Fibroblast of lung (primary cell): ENCODE data around the gene MDFIC.

Source experiments
- EZH2 ChIP-seq: IDR thresholded peaks from 2 replicates; pipeline ENCODE4 v1.5.1; 2012; ENCODE audit warnings: low read length, control low read depth, mild to moderate bottlenecking; ENCODE audit errors: missing control alignments
- TF ChIP-seq, protein P1 (sequence below), 2 donors: IDR thresholded peaks in 1 of 2; conservative IDR thresholded peaks in 1 of 2; 1 replicate in 1 of 2; 2 replicates in 1 of 2; pipeline ENCODE4 v1.5.1; 2011 to 2012; ENCODE audit warnings: low read length in 2 of 2, control low read depth in 1 of 2, inconsistent platforms in 1 of 2, low read depth in 1 of 2, mild to moderate bottlenecking in 1 of 2

DNA sequence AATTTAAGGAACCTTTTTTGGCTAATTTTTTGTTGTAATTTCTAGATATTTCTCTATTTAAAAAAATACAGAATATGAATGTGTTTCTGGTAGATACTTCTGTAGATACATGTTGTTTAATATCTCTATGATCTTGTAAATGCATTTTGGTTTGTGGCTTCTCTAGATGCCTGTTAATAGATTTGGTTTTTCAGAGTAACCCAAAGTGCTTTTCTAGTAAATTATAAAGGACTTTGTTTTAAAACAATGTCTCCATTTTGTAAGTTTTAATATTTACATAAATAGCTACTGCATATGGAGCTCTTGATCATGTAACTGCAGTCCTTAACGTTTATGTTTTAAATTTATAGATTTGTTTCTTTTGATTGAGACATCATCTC is 88.5 kb downstream of the MDFIC start:
- TF ChIP-seq, protein P1, sequence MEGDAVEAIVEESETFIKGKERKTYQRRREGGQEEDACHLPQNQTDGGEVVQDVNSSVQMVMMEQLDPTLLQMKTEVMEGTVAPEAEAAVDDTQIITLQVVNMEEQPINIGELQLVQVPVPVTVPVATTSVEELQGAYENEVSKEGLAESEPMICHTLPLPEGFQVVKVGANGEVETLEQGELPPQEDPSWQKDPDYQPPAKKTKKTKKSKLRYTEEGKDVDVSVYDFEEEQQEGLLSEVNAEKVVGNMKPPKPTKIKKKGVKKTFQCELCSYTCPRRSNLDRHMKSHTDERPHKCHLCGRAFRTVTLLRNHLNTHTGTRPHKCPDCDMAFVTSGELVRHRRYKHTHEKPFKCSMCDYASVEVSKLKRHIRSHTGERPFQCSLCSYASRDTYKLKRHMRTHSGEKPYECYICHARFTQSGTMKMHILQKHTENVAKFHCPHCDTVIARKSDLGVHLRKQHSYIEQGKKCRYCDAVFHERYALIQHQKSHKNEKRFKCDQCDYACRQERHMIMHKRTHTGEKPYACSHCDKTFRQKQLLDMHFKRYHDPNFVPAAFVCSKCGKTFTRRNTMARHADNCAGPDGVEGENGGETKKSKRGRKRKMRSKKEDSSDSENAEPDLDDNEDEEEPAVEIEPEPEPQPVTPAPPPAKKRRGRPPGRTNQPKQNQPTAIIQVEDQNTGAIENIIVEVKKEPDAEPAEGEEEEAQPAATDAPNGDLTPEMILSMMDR (conservative IDR thresholded peaks at IDR 0.05 in 1 of 2, IDR thresholded peaks at IDR 0.05 in 1 of 2; ENCODE audit: low read depth in 1 of 2, low read length in 2 of 2): no peak
- no peak for TF ChIP-seq EZH2
